ENCODE data around the gene RHEX. TPM values are rescaled to one million over a fixed set of nuclear protein-coding genes. Genes with fewer than 3 reads are reported as not detected.
"Not testable (repeated sequence)": the region's sequence is repeated elsewhere in the genome, so short reads cannot be mapped to it uniquely, and the experiment has no call there.

The RHEX gene, protein sequence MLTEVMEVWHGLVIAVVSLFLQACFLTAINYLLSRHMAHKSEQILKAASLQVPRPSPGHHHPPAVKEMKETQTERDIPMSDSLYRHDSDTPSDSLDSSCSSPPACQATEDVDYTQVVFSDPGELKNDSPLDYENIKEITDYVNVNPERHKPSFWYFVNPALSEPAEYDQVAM
- not detected for total RNA-seq (2013)
- polyA plus RNA-seq (not detected), polyA minus RNA-seq (not detected in 2 replicates), total RNA-seq (0 to 2.1 (median 0.05) reads per million in 11 experiments)

DNA sequence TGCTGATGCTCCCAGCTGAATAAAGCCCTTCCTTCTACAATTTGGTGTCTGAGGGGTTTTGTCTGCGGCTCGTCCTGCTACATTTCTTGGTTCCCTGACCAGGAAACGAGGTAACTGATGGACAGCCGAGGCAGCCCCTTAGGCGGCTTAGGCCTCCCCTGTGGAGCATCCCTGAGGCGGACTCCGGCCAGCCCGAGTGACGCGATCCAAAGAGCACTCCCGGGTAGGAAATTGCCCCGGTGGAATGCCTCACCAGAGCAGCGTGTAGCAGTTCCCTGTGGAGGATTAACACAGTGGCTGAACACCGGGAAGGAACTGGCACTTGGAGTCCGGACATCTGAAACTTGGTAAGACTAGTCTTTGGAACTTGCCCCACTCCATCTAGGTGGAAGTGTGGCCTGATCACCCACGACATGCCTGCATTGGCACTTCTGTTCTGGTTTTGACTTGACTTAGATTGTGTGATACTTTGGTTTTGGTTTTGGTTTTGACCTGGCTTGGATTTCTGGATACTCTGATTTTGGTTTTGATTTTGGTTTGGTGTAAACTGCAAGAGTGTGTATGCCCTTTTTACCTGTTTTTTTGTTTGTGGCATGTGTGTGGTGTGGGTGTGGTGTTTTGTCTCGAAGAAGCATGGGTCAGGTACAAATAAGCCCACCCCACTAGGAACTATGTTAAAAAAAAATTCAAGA is at the start of gene RHEX:
RHEX (plus strand) TSS at position 255 of the 692 bp plus-strand sequence. CDS start 44,656 bp downstream, outside the sequence.
- H3K9ac ChIP-seq (ENCODE audit: insufficient read depth, low read length, poor library complexity, severe bottlenecking); H3K36me3 ChIP-seq (replicated peaks in 1 of 2; ENCODE audit: control insufficient read depth in 1 of 2, insufficient read depth in 2 of 2, low read length in 2 of 2); H3K27me3 Mint-ChIP-seq (ENCODE audit: low read depth in 3 of 3); H3K79me2 ChIP-seq (ENCODE audit: insufficient read depth, low read length); H3K9me3 Mint-ChIP-seq; H3K27me3 ChIP-seq (ENCODE audit: control insufficient read depth in 2 of 2, insufficient read depth in 2 of 2, low read length in 2 of 2); H3K9me3 ChIP-seq (replicated peaks in 1 of 2; ENCODE audit: control insufficient read depth in 1 of 2, insufficient read depth in 1 of 2, low read length in 2 of 2); H3K4me3 ChIP-seq (replicated peaks in 1 of 3; ENCODE audit: low read depth in 2 of 3, low read length in 3 of 3); H4K20me1 ChIP-seq (ENCODE audit: insufficient read depth, low read length); H3K36me3 Mint-ChIP-seq; H3K4me2 ChIP-seq (replicated peaks; ENCODE audit: extremely low read depth, low read length, poor library complexity, severe bottlenecking): not testable (repeated sequence)
- peak in 1 of 3 donors; percentile 24 for DNase-seq
- Histone ChIP-seq H3K4me1 (ENCODE audit: control insufficient read depth in 1 of 2, insufficient read depth in 2 of 2, low read length in 2 of 2) (peaks cover 52 to 54% of the 10 kb centered on the region in 2 donors), H3K27ac (ENCODE audit: low read depth in 1 of 2, low read length in 2 of 2) (peak within 1 kb of the TSS in 1 of 2 donors; percentile 43), H2AFZ (ENCODE audit: insufficient read depth, low read depth, low read length, poor library complexity, severe bottlenecking) (peak within 1 kb of the TSS; percentile 15)
- intact Hi-C loops (cut with micrococcal nuclease) = loop anchor here in 1 of 2 donors (5.0 kb wide), 1 partner anchor 41 kb away; no protein-coding TSS in a partner anchor
- peak within 1 kb of the TSS; percentile 6 to 92 (median 69) for H3K27ac Mint-ChIP-seq
- H3K4me3 Mint-ChIP-seq = peak within 1 kb of the TSS in 1 of 2 donors; percentile 17
- WGBS (ENCODE audit: insufficient coverage) = 93% methylated on average over 16 of the region's 17 CpGs
- peaks cover 54% of the 10 kb centered on the region for H3K4me1 Mint-ChIP-seq

DNA sequence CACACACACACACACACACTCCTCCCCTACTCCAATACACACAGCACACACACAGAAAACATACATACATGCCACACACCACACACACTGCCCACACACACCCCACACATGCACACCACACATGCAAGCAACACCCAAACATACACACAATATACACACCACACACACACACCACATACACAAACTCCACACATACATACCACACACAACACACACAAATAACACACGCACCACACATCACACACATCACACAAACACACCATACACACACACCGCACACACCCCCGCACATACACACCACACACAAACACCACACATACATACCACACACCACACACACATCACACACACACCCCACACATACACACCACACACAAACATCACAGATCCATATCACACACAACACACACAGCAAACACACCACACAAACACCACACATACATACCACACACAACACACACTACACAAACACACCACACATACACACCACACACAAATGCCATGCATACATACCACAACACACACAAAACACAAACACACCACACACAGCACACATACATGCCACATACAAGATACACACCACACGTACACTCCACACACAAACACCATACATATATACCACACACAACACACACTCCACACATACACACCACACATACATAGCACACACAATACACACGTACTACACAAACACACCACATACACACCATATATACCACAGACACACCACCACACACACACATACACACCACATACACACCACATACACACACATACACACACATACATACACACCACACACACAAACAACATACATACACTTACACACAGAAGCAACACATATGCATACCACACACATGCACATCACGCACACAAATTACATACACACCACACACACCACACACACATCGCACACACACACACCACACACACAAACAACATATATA is 48.8 kb upstream of the RHEX start:
- no peaks in the 10 kb centered on the region for H3K36me3 ChIP-seq (replicated peaks in 1 of 2; ENCODE audit: control insufficient read depth in 1 of 2, insufficient read depth in 2 of 2, low read length in 2 of 2)
- no peaks in the 10 kb centered on the region for H3K9me3 ChIP-seq (replicated peaks in 1 of 2; ENCODE audit: control insufficient read depth in 1 of 2, insufficient read depth in 1 of 2, low read length in 2 of 2)
- intact Hi-C loops (cut with micrococcal nuclease) = no loop called here
- no peaks in the 10 kb centered on the region for H4K20me1 ChIP-seq (ENCODE audit: insufficient read depth, low read length)
- peak overlapping the region; percentile 48 for H3K4me2 ChIP-seq (replicated peaks; ENCODE audit: extremely low read depth, low read length, poor library complexity, severe bottlenecking)
- H2AFZ ChIP-seq (ENCODE audit: insufficient read depth, low read depth, low read length, poor library complexity, severe bottlenecking) = no peak overlapping the region
- H3K4me1 Mint-ChIP-seq = peaks cover 65% of the 10 kb centered on the region
- TF ChIP-seq, protein P1, sequence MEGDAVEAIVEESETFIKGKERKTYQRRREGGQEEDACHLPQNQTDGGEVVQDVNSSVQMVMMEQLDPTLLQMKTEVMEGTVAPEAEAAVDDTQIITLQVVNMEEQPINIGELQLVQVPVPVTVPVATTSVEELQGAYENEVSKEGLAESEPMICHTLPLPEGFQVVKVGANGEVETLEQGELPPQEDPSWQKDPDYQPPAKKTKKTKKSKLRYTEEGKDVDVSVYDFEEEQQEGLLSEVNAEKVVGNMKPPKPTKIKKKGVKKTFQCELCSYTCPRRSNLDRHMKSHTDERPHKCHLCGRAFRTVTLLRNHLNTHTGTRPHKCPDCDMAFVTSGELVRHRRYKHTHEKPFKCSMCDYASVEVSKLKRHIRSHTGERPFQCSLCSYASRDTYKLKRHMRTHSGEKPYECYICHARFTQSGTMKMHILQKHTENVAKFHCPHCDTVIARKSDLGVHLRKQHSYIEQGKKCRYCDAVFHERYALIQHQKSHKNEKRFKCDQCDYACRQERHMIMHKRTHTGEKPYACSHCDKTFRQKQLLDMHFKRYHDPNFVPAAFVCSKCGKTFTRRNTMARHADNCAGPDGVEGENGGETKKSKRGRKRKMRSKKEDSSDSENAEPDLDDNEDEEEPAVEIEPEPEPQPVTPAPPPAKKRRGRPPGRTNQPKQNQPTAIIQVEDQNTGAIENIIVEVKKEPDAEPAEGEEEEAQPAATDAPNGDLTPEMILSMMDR (IDR thresholded peaks at IDR 0.05) = no peak
- no peaks in the 10 kb centered on the region for H3K27me3 Mint-ChIP-seq (ENCODE audit: low read depth in 3 of 3)
- H3K9me3 Mint-ChIP-seq = no peaks in the 10 kb centered on the region
- DNase-seq = no peak
- 100% methylated on average over 7 of the region's 7 CpGs for WGBS (ENCODE audit: insufficient coverage)
- no peak overlapping the region for H3K9ac ChIP-seq (ENCODE audit: insufficient read depth, low read length, poor library complexity, severe bottlenecking)
- peaks cover 7% of the 10 kb centered on the region for H3K79me2 ChIP-seq (ENCODE audit: insufficient read depth, low read length)
- H3K4me1 ChIP-seq (ENCODE audit: control insufficient read depth in 1 of 2, insufficient read depth in 2 of 2, low read length in 2 of 2) = peaks cover 53 to 58% of the 10 kb centered on the region in 2 donors
- H3K27ac ChIP-seq (ENCODE audit: low read depth in 1 of 2, low read length in 2 of 2) = peak overlapping the region in 1 of 2 donors; percentile 54
- H3K27me3 ChIP-seq (ENCODE audit: control insufficient read depth in 2 of 2, insufficient read depth in 2 of 2, low read length in 2 of 2) = no peaks in the 10 kb centered on the region
- peak overlapping the region; percentile 43 to 89 (median 72) for H3K27ac Mint-ChIP-seq
- H3K36me3 Mint-ChIP-seq = no peaks in the 10 kb centered on the region
- H3K4me3 ChIP-seq (replicated peaks in 1 of 3; ENCODE audit: low read depth in 2 of 3, low read length in 3 of 3) = peak overlapping the region in 1 of 3 experiments; percentile 44
- H3K4me3 Mint-ChIP-seq = peak overlapping the region in 1 of 2 donors; percentile 26
